Left hindlimb (tissue), 1 donor: ENCODE data around the gene KCNJ14.
"Not testable (repeated sequence)": the region's sequence is repeated elsewhere in the genome, so short reads cannot be mapped to it uniquely, and the experiment has no call there.

Experiments
- DNase-seq: peaks from one replicate; pipeline ENCODE4 v3.0.0-alpha.2; 2018

KCNJ14 gene

DNA sequence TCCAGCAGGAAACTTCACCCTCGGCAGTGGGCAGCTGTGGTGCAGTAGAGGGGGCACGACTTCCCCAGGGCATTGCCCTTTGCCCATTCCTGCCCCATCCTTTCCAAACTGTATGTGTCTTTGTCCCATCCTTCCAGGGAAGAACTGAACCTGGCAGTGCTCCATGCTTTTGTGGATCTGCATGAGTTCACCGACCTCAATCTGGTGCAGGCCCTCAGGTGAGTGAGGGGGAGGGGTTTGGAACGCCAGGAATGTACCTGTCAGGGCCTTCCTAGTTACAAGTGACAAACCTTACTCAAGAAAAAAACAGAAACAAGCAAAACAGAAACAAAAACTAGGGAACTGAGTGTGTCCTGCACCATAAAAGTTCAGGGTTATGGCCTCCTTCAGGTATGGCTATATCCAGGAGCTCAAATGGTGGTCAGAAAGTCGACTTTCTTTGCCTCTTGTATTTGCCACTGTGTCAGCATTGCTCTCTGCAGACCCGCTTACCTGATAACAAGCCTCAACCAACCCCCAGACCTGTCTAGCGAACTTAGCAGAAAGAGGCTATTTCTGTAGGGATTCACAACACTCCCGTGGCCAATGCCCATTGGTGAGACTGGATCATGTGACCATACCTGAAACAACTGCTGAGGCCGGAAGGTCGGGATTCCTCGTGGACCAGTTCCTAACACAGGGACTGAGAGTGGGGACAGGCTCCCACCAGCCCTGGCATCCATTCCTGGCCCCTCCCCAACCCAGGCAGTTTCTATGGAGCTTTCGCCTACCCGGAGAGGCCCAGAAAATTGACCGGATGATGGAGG, 18.0 kb downstream of the KCNJ14 start:
- no peak for DNase-seq

DNA sequence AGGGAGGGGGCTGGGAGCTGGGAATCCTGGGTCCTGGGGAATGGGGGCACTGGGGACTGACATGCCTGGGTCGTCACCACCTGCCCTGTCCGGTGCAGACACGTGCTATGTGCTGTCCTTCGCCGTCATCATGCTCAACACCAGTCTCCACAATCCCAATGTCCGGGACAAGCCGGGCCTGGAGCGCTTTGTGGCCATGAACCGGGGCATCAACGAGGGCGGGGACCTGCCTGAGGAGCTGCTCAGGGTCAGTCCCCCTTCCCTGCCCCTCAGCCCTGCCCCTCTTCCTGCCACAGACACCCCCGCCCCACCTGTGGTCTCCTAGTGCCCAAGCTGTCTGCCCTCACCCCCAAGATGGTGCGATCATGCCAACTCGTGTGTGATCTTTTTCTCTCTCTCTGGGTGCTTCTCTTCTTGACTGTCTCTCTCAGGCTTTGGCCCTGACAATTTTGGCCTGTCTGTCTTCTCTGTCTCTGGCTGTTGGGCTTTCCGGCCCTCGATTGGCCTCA, 18.8 kb downstream of the KCNJ14 start:
- DNase-seq, result peak; percentile 32

GRCh38 chr19:48475369-48476068, 20.1 kb downstream of the KCNJ14 start:
- DNase-seq, result no peak

DNA sequence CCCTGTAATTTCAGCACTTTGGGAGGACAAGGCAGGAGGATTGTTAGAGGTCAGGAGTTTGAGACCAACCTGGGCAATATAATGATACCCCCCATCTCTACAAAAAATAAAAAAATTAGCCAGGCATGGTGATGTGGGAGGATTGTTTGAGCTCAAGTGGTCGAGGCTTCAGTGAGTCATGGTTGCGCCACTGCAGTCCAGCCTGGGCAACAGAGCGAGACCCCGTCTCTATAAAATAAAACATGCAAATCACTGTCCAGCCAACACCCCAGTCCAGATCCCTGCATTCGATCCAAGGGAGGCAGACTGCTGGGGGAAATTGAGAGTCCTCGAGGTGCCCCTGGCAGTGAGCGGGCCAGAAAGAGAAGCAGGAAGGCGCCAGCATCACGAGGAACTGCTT, 20.8 kb downstream of the KCNJ14 start:
- no peak for DNase-seq

DNA sequence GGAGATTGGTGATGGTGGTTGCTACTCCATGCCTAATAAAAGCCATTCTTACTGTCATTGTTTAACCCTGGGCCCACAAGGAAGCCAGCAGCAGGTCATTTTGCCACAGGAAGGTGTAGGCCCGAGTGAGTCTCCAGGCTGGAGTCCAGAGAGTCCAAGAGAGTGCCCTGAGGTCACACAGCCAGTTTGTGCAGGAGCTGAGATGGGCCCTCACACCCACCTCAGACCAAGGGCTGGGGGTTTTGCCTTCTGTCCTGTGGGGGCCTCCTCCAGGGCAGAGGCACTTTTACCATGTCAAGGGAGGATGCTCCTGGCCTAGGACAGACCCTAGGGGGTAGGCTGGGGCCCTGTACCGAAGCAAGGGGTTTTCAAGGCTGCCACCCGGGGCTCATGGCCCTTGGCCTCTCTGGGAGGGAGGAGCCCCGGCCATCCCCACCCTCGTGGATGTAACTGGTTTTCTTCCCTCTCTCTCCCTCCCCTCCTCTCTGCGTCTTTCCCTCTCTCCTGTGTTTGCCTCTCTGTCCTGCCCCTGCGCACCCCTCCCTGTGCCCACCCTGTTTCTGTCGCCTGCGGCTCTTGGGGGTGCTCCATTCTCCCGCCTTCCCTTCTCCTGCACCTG, 21.8 kb downstream of the KCNJ14 start:
- no peak for DNase-seq

- no peak for DNase-seq
These were observed 22.4 kb downstream of the KCNJ14 start for GRCh38 chr19:48477698-48478338.

DNA sequence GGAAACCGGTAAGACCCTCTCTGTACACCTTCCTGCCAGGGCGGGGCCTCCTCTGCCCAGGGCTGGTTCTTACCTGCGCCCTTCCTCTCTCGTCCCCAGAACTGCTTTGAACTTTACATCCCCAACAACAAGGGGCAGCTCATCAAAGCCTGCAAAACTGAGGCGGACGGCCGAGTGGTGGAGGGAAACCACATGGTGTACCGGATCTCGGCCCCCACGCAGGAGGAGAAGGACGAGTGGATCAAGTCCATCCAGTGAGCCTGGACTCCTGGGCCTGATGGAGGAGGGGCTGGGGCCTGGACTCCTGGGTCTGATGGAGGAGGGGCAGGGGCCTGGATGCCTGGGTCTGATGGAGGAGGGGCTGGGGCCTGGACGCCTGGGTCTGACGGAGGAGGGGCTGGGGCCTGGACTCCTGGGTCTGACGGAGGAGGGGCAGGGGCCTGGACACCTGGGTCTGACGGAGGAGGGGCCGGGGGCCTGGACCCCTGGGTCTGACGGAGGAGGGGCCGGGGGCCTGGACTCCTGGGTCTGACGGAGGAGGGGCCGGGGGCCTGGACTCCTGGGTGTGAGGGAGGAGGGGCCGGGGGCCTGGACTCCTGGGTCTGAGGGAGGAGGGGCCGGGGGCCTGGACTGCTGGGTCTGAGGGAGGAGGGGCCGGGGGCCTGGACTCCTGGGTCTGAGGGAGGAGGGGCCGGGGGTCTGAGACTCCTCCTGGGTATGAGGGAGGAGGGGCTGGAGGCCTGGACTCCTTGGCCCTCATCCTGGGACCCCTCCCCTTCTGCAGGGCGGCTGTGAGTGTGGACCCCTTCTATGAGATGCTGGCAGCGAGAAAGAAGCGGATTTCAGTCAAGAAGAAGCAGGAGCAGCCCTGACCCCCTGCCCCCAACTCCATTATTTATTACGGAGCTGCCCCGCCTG, 23.2 kb downstream of the KCNJ14 start:
- no peak for DNase-seq

GRCh38 chr19:48479686-48480085, 24.3 kb downstream of the KCNJ14 start:
- DNase-seq, result no peak

DNA sequence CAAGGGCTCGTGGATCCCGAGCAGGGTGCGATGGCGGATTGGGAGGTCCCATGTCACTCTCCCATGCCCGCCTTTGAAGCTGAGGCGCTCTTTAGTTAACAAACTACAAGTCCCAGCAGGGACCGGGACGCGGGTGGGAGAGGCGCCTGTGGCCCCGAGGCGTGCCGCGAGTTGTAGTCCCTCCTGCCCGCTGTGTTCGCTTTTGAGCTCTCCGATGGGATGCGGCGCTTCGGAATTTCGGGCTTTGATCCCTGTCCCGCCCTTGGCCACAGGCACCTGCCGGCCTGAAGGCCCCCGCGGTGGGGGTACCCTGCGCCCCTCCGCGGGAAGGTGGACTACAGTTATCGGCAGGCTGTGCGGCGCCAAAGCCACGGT, 24.8 kb downstream of the KCNJ14 start:
- peak; percentile 70 for DNase-seq

- peak; percentile 67 for DNase-seq
These were observed 25.5 kb downstream of the KCNJ14 start for GRCh38 chr19:48480558-48481500.

GRCh38 chr19:48481846-48482639, 26.7 kb downstream of the KCNJ14 start:
- DNase-seq, result no peak

DNA sequence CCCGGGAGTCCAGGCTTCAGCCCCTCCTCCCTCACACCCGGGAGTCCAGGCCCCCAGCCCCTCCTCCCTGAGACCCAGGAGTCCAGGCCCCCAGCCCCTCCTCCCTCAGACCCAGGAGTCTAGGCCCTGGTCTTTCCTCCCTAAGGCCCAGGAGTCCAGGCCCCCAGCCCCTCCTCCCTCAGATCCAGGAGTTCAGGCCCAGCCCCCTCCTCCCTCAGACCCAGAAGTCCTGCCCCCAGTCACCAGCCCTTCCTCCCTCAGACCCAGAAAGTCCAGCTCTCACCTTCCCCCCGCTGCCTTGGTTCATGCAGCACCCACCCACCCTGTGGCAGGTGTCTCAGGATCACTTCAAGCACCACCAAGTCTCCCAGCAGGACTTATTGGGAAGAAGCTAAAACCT, 27.9 kb downstream of the KCNJ14 start:
- DNase-seq, result no peak

GRCh38 chr19:48484247-48484893, 29.0 kb downstream of the KCNJ14 start:
- DNase-seq, result no peak

DNA sequence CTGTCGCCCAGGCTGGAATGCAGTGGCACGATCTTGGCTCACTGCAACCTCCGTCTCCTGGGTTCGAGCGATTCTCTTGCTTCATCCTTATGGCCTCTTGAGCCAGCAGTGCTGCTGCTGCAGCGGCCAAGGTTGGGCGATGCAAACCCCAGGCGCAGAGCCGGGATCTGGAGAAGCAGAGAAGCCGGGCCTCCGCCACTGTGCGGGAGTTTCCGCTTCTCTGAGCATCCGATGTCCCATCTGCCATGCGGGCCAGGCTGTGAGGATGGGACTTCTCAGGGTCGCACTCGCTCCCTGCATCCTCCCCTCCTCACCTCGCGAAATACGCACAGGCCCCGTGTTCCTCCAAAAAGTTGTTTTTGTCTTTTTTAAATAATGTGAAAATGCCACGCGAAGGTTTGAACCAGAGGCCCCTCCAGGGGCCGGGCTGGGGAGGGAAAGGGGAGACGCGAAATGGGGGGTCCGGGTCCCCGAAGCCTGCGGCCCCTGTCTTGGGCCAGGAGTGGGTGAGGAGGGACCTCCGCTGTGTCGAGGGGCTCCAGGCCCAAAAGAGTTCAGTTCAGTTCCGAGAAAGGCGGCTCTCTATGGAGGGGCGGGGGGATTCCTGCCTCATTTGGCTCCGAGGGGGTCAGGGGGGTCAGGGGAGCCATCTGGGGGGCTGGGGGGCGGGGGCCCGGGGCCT, 29.7 kb downstream of the KCNJ14 start:
- no peak for DNase-seq

GRCh38 chr19:48486706-48487105, 31.3 kb downstream of the KCNJ14 start:
- not testable (repeated sequence) for DNase-seq

DNA sequence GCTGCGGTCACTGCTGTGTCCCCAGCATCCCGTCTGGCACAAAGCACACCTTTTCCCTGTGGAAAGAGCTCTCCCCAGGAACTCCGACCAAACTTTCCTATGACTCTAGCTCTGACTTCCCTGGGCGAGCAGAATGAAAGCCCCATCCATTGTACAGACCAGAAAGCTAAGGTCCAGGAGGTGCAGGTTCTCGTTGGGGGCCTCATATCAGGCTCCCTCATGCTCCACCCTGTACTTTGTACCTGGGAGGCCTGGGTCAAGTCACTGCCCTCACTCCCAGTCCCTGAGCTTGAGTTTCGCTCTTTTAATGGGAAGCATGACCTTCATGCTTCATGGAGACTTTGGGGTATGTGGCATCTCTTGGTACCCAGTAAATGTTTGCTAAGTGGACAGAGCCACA, 32.2 kb downstream of the KCNJ14 start:
- DNase-seq, result no peak

- DNase-seq, result no peak
These were observed 32.6 kb downstream of the KCNJ14 start for GRCh38 chr19:48487948-48488347.

DNA sequence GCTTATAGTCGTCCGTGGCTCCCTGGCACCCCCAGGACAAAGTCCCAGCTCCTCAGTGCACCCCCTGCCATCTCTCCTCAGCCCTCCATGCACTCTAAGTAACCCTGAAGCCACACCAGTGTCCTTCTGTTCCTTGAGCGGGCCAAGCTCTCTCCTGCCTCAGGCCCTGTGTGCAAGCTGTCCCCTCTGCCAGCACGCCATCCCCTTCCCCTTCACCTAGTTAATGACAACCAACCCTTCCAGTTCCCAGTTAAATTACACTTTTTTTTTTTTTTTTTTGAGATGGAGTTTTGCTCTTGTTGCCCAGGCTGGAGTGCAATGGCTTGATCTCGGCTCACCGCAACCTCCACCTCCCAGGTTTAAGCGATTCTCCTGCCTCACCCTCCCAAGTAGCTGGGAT, 33.1 kb downstream of the KCNJ14 start:
- not testable (repeated sequence) for DNase-seq
